ENCODE measurements around the gene MEGF8.

MEGF8 gene

GRCh38 chr19:42294471-42295137, 30.8 kb upstream of the MEGF8 start:
- no peak for TF ChIP-seq CTCF (IDR thresholded peaks at IDR 0.05; ENCODE audit: low read depth, low read length, missing control alignments)
- DNase-seq (ENCODE audit: extremely low read depth, low read depth), result no peak
- no peak overlapping the region for H3K4me3 ChIP-seq (replicated peaks; ENCODE audit: low read depth, low read length)

DNA sequence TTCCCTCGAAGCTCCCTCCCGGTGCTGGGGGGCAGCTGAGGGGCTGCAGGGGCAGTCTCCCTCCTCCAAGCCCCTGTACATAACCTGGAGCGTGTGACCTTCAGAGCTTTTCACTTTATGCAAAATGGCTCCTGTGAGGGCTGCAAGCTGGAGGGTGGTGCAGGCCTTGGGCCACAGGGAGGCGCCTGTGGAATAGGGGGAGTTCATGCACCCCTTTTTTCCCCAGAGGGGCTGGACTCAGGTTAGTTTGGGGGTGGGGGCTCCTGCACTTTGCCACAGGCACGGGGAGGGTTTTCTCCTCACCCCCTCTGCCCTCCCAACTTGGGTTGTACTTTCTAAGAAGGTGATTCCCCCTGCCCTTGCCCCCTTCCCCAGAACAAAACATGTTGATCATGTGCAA, 30.1 kb upstream of the MEGF8 start:
- TF ChIP-seq CTCF (IDR thresholded peaks at IDR 0.05; ENCODE audit: low read depth, low read length, missing control alignments), result no peak
- no peak overlapping the region for H3K4me3 ChIP-seq (replicated peaks; ENCODE audit: low read depth, low read length)

DNA sequence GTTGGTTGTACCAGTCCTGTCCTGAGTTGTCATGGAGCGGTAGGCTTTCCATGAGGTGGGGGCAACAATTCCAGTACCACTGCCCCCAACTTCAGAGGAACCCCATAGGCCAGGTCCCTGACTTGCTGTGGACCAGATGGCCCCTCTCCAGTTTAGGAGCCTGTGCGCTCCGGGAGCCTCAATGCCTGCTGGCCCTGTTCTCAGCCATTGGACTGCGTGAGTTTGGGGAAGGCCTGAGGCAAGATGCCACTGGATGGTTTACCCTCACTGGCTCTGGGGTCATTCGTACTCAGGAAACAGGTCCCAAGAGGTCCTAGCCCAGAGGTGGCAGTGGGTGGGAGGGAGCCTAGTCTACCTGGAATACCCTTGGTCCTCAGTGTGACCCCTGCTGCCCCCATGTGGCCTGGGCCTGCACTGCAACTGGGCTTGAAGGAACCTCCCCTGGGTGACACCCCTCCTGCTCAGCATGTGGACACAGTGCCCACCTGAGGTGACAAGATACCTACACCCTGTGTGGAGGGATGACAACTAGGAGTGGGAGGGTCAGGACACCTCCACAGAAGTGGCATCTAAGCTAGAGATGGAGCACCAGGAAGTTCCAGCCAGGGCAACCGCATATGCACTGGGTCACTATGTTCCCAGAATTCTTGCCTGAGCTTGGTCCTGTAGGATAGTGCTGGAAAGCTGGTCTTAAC, 29.5 kb upstream of the MEGF8 start:
- TF ChIP-seq CTCF (IDR thresholded peaks at IDR 0.05; ENCODE audit: low read depth, low read length, missing control alignments), result peak; percentile 97
- no peak for DNase-seq (ENCODE audit: extremely low read depth, low read depth)

More for the DNA sequence above, 30.1 kb upstream of the MEGF8 start:
- DNase-seq (ENCODE audit: extremely low read depth, low read depth), result no peak

GRCh38 chr19:42297039-42297438, 28.4 kb upstream of the MEGF8 start:
- no peak for TF ChIP-seq CTCF (IDR thresholded peaks at IDR 0.05; ENCODE audit: low read depth, low read length, missing control alignments)
- no peak for DNase-seq (ENCODE audit: extremely low read depth, low read depth)
- no peak overlapping the region for H3K4me3 ChIP-seq (replicated peaks; ENCODE audit: low read depth, low read length)

More for the DNA sequence above, 29.5 kb upstream of the MEGF8 start:
- H3K4me3 ChIP-seq (replicated peaks; ENCODE audit: low read depth, low read length), result no peak overlapping the region

DNA sequence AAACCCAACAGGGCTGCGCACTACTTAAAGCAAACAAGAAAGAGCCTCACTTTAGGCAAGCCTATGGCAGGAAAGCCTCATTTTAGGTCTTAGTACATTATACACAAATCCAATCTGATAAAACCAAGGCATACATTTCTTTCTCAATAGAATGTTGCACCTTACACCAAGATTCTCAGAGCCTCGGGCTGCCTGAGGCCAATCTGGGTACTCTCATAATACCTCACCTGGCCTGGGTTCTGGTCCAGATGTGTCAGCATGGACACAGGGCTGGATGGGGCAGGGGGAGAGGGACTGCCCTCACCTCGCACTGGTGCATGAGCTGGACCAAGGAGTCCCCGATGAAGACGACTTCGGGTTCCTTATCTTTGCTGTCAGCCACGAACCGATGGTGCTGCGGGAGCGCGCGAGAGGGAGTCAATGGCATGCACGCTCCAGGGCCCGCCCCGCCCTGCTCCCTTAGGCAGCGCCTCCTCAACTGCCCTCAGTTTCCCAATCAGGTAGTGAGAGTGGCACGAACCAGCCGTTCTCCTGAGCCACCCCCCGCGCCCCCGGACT, 23.7 kb upstream of the MEGF8 start, which contains the start of gene PRR19:
Gene PRR19, plus strand, starts transcription at position 487 of the 558 bp plus-strand sequence. CDS start 7,453 bp downstream, outside the sequence.
- no peak for TF ChIP-seq CTCF (IDR thresholded peaks at IDR 0.05; ENCODE audit: low read depth, low read length, missing control alignments)
- H3K4me3 ChIP-seq (replicated peaks; ENCODE audit: low read depth, low read length), result peak within 1 kb of the TSS; percentile 91
- DNase-seq (ENCODE audit: extremely low read depth, low read depth), result no peak

DNA sequence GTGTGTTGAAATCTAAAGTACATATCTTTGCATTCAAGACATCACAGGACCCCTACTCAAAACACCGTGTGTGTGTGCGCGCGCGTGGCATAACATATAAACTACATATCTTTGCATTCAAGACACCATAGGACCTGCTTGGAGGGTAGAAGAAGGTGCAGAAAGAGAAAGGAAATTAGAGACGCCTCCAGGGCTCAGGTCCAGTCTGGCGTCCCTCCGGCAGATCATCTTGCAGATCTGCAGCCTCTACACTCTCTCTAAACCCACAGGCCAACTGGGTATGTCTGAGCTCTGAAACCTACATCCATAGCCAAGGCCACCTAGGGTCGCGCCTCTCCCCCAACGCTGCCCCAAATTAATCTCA, 22.4 kb upstream of the MEGF8 start:
- peak overlapping the region; percentile 91 for H3K4me3 ChIP-seq (replicated peaks; ENCODE audit: low read depth, low read length)
- no peak for DNase-seq (ENCODE audit: extremely low read depth, low read depth)
- no peak for TF ChIP-seq CTCF (IDR thresholded peaks at IDR 0.05; ENCODE audit: low read depth, low read length, missing control alignments)

All from HFF-Myc (cell line).